Gastrocnemius medialis (tissue), 4 donors: Measurements from ENCODE around the gene STMN1.

Experiments
- POLR2A ChIP-seq, 2 donors: fragments of 450-650 bp; IDR thresholded peaks; one replicate each; pipeline ENCODE4 v1.6.1; 2017; ENCODE audit warnings: antibody characterized with exemption in 2 of 2, mild to moderate bottlenecking in 2 of 2, moderate library complexity in 2 of 2
- TF ChIP-seq, protein P1 (sequence below), 5 experiments: fragments of 450-650 bp in 3 of 5; fragments of 200-600 bp in 2 of 5; sonication (generic) in 2 of 5; IDR thresholded peaks in 4 of 5; conservative IDR thresholded peaks in 1 of 5; 1 replicate in 4 of 5; 2 replicates in 1 of 5; pipeline ENCODE4 v1.5.1; 2016 to 2019; ENCODE audit warnings: antibody characterized with exemption in 5 of 5, mild to moderate bottlenecking in 3 of 5, moderate library complexity in 3 of 5

DNA sequence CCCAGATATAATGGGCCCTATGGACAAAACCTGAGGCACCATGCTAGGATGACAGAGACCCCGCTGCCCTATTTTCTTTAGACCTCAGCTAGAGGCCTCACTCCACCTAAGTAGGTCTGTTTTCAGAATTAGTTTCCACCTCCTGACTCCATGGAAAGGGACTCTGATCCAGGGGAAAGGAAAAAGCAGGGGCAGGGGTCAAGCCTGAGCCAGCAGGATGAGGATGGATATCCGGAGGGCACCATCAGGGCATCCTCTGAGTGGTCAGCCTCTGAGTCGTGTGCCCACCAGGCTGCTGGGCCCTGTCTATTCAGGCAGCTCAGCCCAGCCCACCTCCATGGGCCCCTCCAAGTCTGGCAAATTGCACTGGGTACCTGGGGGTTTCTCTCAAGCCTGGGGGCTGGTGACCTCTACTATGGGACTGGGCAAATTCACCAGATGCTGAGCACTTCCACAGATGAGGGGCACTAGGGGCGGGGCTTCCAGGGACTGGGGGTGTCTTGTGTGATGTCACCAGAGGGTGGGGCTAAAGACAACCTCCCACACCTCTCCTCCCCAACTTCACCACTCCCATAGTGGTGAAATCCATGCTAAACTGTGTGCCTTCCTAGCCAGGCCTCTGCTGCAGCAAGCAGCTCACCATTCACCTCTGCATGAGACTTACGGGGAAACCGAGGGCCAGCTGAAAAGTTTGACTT is 36.2 kb downstream of the STMN1 start:
- TF ChIP-seq, protein P1, sequence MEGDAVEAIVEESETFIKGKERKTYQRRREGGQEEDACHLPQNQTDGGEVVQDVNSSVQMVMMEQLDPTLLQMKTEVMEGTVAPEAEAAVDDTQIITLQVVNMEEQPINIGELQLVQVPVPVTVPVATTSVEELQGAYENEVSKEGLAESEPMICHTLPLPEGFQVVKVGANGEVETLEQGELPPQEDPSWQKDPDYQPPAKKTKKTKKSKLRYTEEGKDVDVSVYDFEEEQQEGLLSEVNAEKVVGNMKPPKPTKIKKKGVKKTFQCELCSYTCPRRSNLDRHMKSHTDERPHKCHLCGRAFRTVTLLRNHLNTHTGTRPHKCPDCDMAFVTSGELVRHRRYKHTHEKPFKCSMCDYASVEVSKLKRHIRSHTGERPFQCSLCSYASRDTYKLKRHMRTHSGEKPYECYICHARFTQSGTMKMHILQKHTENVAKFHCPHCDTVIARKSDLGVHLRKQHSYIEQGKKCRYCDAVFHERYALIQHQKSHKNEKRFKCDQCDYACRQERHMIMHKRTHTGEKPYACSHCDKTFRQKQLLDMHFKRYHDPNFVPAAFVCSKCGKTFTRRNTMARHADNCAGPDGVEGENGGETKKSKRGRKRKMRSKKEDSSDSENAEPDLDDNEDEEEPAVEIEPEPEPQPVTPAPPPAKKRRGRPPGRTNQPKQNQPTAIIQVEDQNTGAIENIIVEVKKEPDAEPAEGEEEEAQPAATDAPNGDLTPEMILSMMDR (IDR thresholded peaks at IDR 0.05 in 4 of 5, conservative IDR thresholded peaks at IDR 0.05 in 1 of 5): no peak
- TF ChIP-seq POLR2A (IDR thresholded peaks at IDR 0.05): no peak
